Measurements from ENCODE around the gene GJA9.

The GJA9 gene

DNA sequence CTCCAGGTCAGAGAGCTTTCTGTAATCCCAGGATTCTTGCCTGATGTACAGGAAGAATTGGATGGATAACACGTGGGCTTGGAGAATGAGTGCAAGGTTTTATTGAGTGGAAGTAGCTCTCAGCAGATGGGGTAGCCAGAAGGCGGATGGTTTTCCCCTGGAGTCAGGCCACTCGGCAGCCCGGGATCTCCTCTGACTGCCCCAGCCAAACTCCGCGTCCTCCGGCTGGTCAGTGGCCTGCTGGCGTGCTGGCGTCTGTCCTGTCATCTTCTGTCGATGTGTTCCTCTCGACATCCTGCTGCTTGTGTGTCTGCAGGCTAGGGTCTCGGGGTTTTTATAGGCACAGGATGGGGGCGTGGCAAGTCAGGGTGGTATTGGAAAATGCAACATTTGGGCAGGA is 27.4 kb upstream of the GJA9 start:
- Histone ChIP-seq H3K36me3 (ENCODE audit: control insufficient read depth, insufficient read depth, low read length) (no peaks in the 10 kb centered on the region), H3K9ac (ENCODE audit: low read depth, low read length) (no peak overlapping the region), H3K27ac (ENCODE audit: low read depth, low read length) (no peak overlapping the region), H3K4me1 (ENCODE audit: control insufficient read depth, insufficient read depth, low read length) (no peaks in the 10 kb centered on the region), H3K4me3 (ENCODE audit: low read depth, low read length) (no peak overlapping the region), H3K9me3 (ENCODE audit: control insufficient read depth, insufficient read depth, low read length) (peaks cover 2% of the 10 kb centered on the region; the same call in 1 of the 2 replicates), H3K27me3 (ENCODE audit: control insufficient read depth, insufficient read depth, low read length) (no peaks in the 10 kb centered on the region)

- Histone ChIP-seq H3K4me1 (ENCODE audit: control insufficient read depth, insufficient read depth, low read length) (no peaks in the 10 kb centered on the region), H3K27ac (ENCODE audit: low read depth, low read length) (no peak overlapping the region), H3K27me3 (ENCODE audit: control insufficient read depth, insufficient read depth, low read length) (no peaks in the 10 kb centered on the region), H3K9me3 (ENCODE audit: control insufficient read depth, insufficient read depth, low read length) (peaks cover 2% of the 10 kb centered on the region; the same call in 1 of the 2 replicates), H3K4me3 (ENCODE audit: low read depth, low read length) (no peak overlapping the region), H3K9ac (ENCODE audit: low read depth, low read length) (no peak overlapping the region), H3K36me3 (ENCODE audit: control insufficient read depth, insufficient read depth, low read length) (no peaks in the 10 kb centered on the region)
Observed at GRCh38 chr1:38905985-38906384, 24.6 kb upstream of the GJA9 start.

- no peak overlapping the region for H3K4me3 ChIP-seq (ENCODE audit: low read depth, low read length)
- H3K9ac ChIP-seq (ENCODE audit: low read depth, low read length), result no peak overlapping the region
- H3K27me3 ChIP-seq (ENCODE audit: control insufficient read depth, insufficient read depth, low read length), result no peaks in the 10 kb centered on the region
- H3K4me1 ChIP-seq (ENCODE audit: control insufficient read depth, insufficient read depth, low read length), result no peaks in the 10 kb centered on the region
- H3K36me3 ChIP-seq (ENCODE audit: control insufficient read depth, insufficient read depth, low read length), result no peaks in the 10 kb centered on the region
- no peak overlapping the region for H3K27ac ChIP-seq (ENCODE audit: low read depth, low read length)
- no peaks in the 10 kb centered on the region for H3K9me3 ChIP-seq (ENCODE audit: control insufficient read depth, insufficient read depth, low read length)
Observed at GRCh38 chr1:38899560-38899959, 18.2 kb upstream of the GJA9 start.

GRCh38 chr1:38898653-38899230 is 17.4 kb upstream of the GJA9 start:
- no peak overlapping the region for H3K27ac ChIP-seq (ENCODE audit: low read depth, low read length)
- no peak overlapping the region for H3K4me3 ChIP-seq (ENCODE audit: low read depth, low read length)
- H3K36me3 ChIP-seq (ENCODE audit: control insufficient read depth, insufficient read depth, low read length), result no peaks in the 10 kb centered on the region
- no peak overlapping the region for H3K9ac ChIP-seq (ENCODE audit: low read depth, low read length)
- no peaks in the 10 kb centered on the region for H3K9me3 ChIP-seq (ENCODE audit: control insufficient read depth, insufficient read depth, low read length)
- H3K27me3 ChIP-seq (ENCODE audit: control insufficient read depth, insufficient read depth, low read length), result no peaks in the 10 kb centered on the region
- H3K4me1 ChIP-seq (ENCODE audit: control insufficient read depth, insufficient read depth, low read length), result no peaks in the 10 kb centered on the region

DNA sequence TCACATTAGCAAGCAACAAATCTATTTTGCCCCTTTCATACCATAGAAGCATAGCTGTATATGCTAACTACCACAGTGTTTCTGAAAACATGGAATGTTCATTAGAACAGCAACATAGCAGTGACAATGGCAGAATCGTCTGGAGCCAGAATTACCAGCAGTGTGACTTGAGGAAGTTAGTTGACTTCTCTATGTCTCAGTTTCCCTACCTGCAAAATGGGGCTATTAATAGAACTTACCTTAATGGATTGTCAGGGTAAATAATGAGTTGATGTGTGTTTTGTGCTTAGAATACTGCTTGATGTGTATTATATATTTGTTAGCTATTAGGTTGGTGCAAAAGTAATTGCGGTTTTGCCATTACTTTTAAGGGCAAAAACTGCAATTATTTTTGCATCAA is 14.8 kb upstream of the GJA9 start:
- Histone ChIP-seq H3K9me3 (ENCODE audit: control insufficient read depth, insufficient read depth, low read length) (no peaks in the 10 kb centered on the region), H3K4me3 (ENCODE audit: low read depth, low read length) (no peak overlapping the region)

DNA sequence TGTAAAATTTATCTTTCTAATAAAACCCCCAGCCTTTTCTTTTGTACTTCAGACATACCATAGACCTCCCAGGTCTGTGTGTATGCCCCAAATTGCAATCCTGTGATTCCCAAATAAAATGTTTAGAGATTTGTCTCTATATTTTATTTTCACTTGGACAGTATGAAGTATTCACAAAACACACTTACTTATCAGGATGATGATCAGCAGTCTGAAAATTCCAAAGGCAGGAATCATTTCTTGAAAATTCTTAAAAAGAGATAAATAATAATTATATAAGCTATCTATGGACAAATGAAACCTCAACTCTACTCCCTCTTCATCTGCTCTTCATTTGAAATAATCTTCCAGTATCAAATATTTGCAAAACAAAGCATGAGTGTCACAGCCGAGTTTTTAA is 11.6 kb upstream of the GJA9 start:
- Histone ChIP-seq H3K36me3 (ENCODE audit: control insufficient read depth, insufficient read depth, low read length) (no peaks in the 10 kb centered on the region), H3K27me3 (ENCODE audit: control insufficient read depth, insufficient read depth, low read length) (no peaks in the 10 kb centered on the region), H3K27ac (ENCODE audit: low read depth, low read length) (no peak overlapping the region), H3K9me3 (ENCODE audit: control insufficient read depth, insufficient read depth, low read length) (no peaks in the 10 kb centered on the region), H3K4me3 (ENCODE audit: low read depth, low read length) (no peak overlapping the region), H3K9ac (ENCODE audit: low read depth, low read length) (no peak overlapping the region), H3K4me1 (ENCODE audit: control insufficient read depth, insufficient read depth, low read length) (0 out of 2 replicates have a peak, but pooled peaks cover 2% of the 10 kb centered on the region)

More for the DNA sequence above, 14.8 kb upstream of the GJA9 start:
- no peak overlapping the region for H3K27ac ChIP-seq (ENCODE audit: low read depth, low read length)
- H3K27me3 ChIP-seq (ENCODE audit: control insufficient read depth, insufficient read depth, low read length), result no peaks in the 10 kb centered on the region
- 0 out of 2 replicates have a peak, but pooled peaks cover 2% of the 10 kb centered on the region for H3K4me1 ChIP-seq (ENCODE audit: control insufficient read depth, insufficient read depth, low read length)
- H3K9ac ChIP-seq (ENCODE audit: low read depth, low read length), result no peak overlapping the region
- H3K36me3 ChIP-seq (ENCODE audit: control insufficient read depth, insufficient read depth, low read length), result no peaks in the 10 kb centered on the region

GRCh38 chr1:38891753-38892152 is 10.4 kb upstream of the GJA9 start:
- Histone ChIP-seq H3K9ac (ENCODE audit: low read depth, low read length) (no peak overlapping the region), H3K9me3 (ENCODE audit: control insufficient read depth, insufficient read depth, low read length) (no peaks in the 10 kb centered on the region), H3K27ac (ENCODE audit: low read depth, low read length) (no peak overlapping the region), H3K4me3 (ENCODE audit: low read depth, low read length) (no peak overlapping the region), H3K4me1 (ENCODE audit: control insufficient read depth, insufficient read depth, low read length) (peaks cover 4% of the 10 kb centered on the region), H3K36me3 (ENCODE audit: control insufficient read depth, insufficient read depth, low read length) (no peaks in the 10 kb centered on the region), H3K27me3 (ENCODE audit: control insufficient read depth, insufficient read depth, low read length) (no peaks in the 10 kb centered on the region)

DNA sequence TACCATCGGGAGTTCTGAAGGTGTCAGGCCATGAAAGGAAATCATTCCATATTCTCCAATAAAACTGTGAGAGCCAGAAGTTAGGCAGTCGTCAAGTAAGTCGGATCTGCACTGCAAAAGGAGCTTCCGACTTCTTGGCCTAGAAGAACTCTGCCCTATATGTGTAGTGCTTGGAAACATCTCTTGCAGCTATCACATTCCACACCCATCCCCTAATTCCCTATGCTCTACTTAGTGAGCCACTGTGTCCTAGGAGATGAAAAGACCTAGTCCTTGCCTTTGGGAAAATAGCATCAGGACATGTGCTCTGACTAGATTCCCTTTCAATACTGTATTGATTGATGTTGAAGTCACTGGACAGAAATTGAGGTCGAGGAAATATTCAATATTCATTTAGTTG is 8.2 kb upstream of the GJA9 start:
- Histone ChIP-seq H3K4me3 (ENCODE audit: low read depth, low read length) (no peak overlapping the region), H3K27ac (ENCODE audit: low read depth, low read length) (no peak overlapping the region), H3K36me3 (ENCODE audit: control insufficient read depth, insufficient read depth, low read length) (no peaks in the 10 kb centered on the region)

DNA sequence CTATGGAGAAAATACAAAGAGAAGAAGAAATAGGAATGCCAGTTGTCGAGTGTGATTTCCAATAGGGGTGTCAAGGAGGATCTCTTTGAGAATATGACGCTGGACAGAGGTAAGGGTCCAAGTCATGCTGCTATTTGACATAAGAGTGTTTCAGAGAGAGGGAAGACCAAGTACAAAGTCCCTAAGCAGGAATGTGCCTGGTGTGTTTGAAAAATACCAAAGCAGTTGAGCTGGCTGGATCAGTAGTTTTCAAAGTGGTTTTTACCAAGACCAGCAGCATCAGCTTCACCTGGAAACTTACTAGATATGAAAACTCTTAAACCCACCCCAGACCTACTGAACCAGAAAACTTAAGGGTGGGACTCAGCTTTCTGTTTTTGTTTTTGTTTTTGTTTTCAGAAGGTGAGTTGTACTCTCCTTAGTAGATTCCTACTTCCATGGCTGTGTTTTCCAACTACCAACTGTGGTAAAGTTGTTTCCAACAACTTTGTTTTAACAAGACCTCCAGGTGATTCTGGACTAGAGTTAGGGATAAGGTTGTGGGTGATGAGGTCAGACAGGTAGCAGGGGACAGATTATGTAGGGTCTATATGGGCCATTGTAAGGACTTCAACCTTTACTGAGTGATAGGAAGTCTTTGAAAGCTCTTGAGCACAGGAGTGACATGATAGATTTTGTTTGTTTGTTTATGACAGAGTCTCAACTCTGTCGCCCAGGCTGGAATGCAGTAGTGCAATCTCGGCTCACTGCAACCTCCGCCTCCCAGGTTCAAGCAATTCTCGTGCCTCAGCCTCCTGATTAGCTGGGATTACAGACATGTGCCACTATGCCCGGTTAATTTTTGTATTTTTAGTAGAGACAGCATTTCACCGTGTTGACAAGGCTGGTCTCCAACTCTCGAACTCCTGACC is 7.3 kb upstream of the GJA9 start:
- H3K27me3 ChIP-seq (ENCODE audit: control insufficient read depth, insufficient read depth, low read length), result no peaks in the 10 kb centered on the region
- no peaks in the 10 kb centered on the region for H3K9me3 ChIP-seq (ENCODE audit: control insufficient read depth, insufficient read depth, low read length)
- no peaks in the 10 kb centered on the region for H3K36me3 ChIP-seq (ENCODE audit: control insufficient read depth, insufficient read depth, low read length)
- no peak overlapping the region for H3K4me3 ChIP-seq (ENCODE audit: low read depth, low read length)
- no peak overlapping the region for H3K9ac ChIP-seq (ENCODE audit: low read depth, low read length)
- peaks cover 10% of the 10 kb centered on the region for H3K4me1 ChIP-seq (ENCODE audit: control insufficient read depth, insufficient read depth, low read length)
- H3K27ac ChIP-seq (ENCODE audit: low read depth, low read length), result no peak overlapping the region

More for the DNA sequence above, 8.2 kb upstream of the GJA9 start:
- Histone ChIP-seq H3K4me1 (ENCODE audit: control insufficient read depth, insufficient read depth, low read length) (peaks cover 10% of the 10 kb centered on the region), H3K9me3 (ENCODE audit: control insufficient read depth, insufficient read depth, low read length) (no peaks in the 10 kb centered on the region), H3K9ac (ENCODE audit: low read depth, low read length) (no peak overlapping the region), H3K27me3 (ENCODE audit: control insufficient read depth, insufficient read depth, low read length) (no peaks in the 10 kb centered on the region)

DNA sequence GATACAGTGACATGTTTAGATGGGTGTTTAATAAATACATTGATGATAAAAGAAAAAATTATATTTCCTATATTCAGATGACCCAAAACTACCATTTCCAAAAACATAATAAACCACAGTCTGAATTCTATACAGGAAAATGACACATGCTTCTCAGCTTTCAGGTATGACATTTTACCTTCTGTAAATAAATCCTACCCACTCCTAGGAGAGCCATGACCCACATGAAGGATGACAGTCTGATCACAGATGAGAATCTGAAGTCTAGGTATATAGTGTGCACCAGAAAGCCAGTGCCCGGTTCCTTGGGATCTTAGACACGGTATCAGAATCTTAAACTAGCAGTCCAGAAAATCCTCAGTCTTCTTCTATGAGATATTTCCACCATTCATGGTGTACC is 3.7 kb upstream of the GJA9 start:
- no peaks in the 10 kb centered on the region for H3K9me3 ChIP-seq (ENCODE audit: control insufficient read depth, insufficient read depth, low read length)
- H3K36me3 ChIP-seq (ENCODE audit: control insufficient read depth, insufficient read depth, low read length), result no peaks in the 10 kb centered on the region
- H3K27me3 ChIP-seq (ENCODE audit: control insufficient read depth, insufficient read depth, low read length), result no peaks in the 10 kb centered on the region
- H3K4me3 ChIP-seq (ENCODE audit: low read depth, low read length), result no peak overlapping the region
- H3K4me1 ChIP-seq (ENCODE audit: control insufficient read depth, insufficient read depth, low read length), result peaks cover 8% of the 10 kb centered on the region
- H3K9ac ChIP-seq (ENCODE audit: low read depth, low read length), result no peak overlapping the region
- H3K27ac ChIP-seq (ENCODE audit: low read depth, low read length), result no peak overlapping the region

DNA sequence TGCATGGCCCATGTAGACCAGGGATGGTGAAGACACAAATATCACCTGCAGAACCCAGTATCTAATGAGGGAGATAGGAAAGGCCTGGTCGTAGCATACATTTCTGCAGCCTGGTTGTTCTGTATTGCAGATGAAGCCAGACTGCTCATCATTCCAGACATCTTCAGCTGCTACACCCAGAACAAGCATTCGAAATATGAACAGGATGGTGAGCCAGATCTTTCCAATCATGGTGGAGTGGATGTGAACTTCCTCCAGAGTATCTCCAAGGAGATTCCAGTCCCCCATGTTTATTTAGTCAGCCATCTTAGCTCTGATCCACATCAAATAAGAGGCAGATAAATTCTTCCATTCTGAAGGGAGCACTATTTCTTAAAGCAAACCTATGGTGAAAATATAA is 5.6 kb downstream of the GJA9 start:
- Histone ChIP-seq H3K36me3 (ENCODE audit: control insufficient read depth, insufficient read depth, low read length) (no peaks in the 10 kb centered on the region), H3K4me1 (ENCODE audit: control insufficient read depth, insufficient read depth, low read length) (peaks cover 12% of the 10 kb centered on the region), H3K9me3 (ENCODE audit: control insufficient read depth, insufficient read depth, low read length) (no peaks in the 10 kb centered on the region), H3K4me3 (ENCODE audit: low read depth, low read length) (no peak overlapping the region), H3K27ac (ENCODE audit: low read depth, low read length) (no peak overlapping the region), H3K27me3 (ENCODE audit: control insufficient read depth, insufficient read depth, low read length) (no peaks in the 10 kb centered on the region), H3K9ac (ENCODE audit: low read depth, low read length) (no peak overlapping the region)
